DOHH2 (cell line): ENCODE results near the gene MGARP.

Source experiments
- H3F3A ChIP-seq: fragments of 200-600 bp; sonication (generic), shearing (Covaris generic); 2 replicates; pipeline ENCODE4 v1.6.0; 2016; ENCODE audit warnings: antibody characterized with exemption, mild to moderate bottlenecking; ENCODE audit not compliant: control insufficient read depth, insufficient read depth
- H3K27ac ChIP-seq: fragments of 200-600 bp; sonication (generic); 2 replicates; pipeline ENCODE4 v1.5.1; 2014; ENCODE audit warnings: low read depth, mild to moderate bottlenecking, low read length, moderate library complexity
- H3K27me3 ChIP-seq: fragments of 200-600 bp; sonication (generic); 2 replicates; pipeline ENCODE4 v1.6.1; 2014; ENCODE audit warnings: mild to moderate bottlenecking, low read length, mixed read lengths; ENCODE audit not compliant: control insufficient read depth
- H3K36me3 ChIP-seq: fragments of 200-600 bp; sonication (generic); 2 replicates; pipeline ENCODE4 v1.6.1; 2014; ENCODE audit warnings: mild to moderate bottlenecking, low read length, moderate library complexity, mixed read lengths; ENCODE audit not compliant: control insufficient read depth
- H3K4me1 ChIP-seq: fragments of 200-600 bp; sonication (generic); 2 replicates; pipeline ENCODE4 v1.6.1; 2014; ENCODE audit warnings: mild to moderate bottlenecking, low read length, mixed read lengths; ENCODE audit not compliant: control insufficient read depth
- H3K4me2 ChIP-seq: fragments of 200-600 bp; sonication (generic); 2 replicates; pipeline ENCODE4 v1.6.0; 2014; ENCODE audit warnings: mild to moderate bottlenecking, low read length, moderate library complexity
- H3K4me3 ChIP-seq: fragments of 200-600 bp; sonication (generic); 2 replicates; pipeline ENCODE4 v1.5.1; 2014; ENCODE audit warnings: mild to moderate bottlenecking, low read length, mixed read lengths
- H3K79me2 ChIP-seq: fragments of 200-600 bp; sonication (generic); 2 replicates; pipeline ENCODE4 v1.6.1; 2014; ENCODE audit warnings: mild to moderate bottlenecking, low read length, mixed read lengths; ENCODE audit not compliant: control insufficient read depth
- H3K9me2 ChIP-seq: fragments of 200-600 bp; sonication (generic); replicated peaks from 2 replicates; pipeline ENCODE4 v1.6.1; 2014; ENCODE audit warnings: mild to moderate bottlenecking, low read length, mixed read lengths; ENCODE audit not compliant: control insufficient read depth
- H3K9me3 ChIP-seq: fragments of 200-600 bp; sonication (generic); 2 replicates; pipeline ENCODE4 v1.6.1; 2014; ENCODE audit warnings: antibody characterized with exemption, low read length, mixed read lengths; ENCODE audit not compliant: control insufficient read depth, insufficient read depth
- H4K20me1 ChIP-seq: fragments of 200-600 bp; sonication (generic); 2 replicates; pipeline ENCODE4 v1.6.0; 2014; ENCODE audit warnings: low read depth, mild to moderate bottlenecking, antibody characterized with exemption, low read length, moderate library complexity; ENCODE audit not compliant: control insufficient read depth, insufficient read depth
- EZH2phosphoT487 ChIP-seq: fragments of 200-600 bp; sonication (generic); IDR thresholded peaks from 2 replicates; pipeline ENCODE4 v1.6.1; 2017; ENCODE audit warnings: borderline replicate concordance, mild to moderate bottlenecking, antibody characterized with exemption, low read length, moderate library complexity, mixed read lengths
- TF ChIP-seq, protein P1 (sequence below): fragments of 200-600 bp; sonication (generic); IDR thresholded peaks from one replicate; pipeline ENCODE4 v1.5.1; 2014; ENCODE audit warnings: antibody characterized with exemption, mild to moderate bottlenecking, low read depth, low read length; ENCODE audit not compliant: poor library complexity, severe bottlenecking

The MGARP gene

DNA sequence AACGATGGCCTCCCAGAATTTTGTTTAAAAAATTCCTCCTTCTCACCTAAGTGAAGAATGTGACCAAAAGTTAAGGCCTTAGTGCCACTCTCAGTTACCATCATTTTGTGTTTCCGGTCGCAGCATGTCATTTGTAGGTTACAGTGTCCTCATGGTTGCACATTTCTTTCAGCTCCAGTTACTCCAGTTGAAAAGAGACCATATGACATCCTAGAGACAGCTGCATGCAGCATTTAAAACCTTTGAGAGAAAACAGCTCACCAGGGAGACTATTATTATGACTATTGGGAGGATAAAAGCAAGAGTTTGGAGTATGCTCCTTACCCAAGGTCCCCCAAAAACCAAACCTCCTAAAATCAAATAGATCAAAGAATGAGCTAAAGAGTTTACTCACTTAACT is 45.8 kb downstream of the MGARP start:
- no peaks in the 10 kb centered on the region for H3K27me3 ChIP-seq
- no peaks in the 10 kb centered on the region for H3K79me2 ChIP-seq
- H3K9me2 ChIP-seq = no peaks in the 10 kb centered on the region
- TF ChIP-seq, protein P1, sequence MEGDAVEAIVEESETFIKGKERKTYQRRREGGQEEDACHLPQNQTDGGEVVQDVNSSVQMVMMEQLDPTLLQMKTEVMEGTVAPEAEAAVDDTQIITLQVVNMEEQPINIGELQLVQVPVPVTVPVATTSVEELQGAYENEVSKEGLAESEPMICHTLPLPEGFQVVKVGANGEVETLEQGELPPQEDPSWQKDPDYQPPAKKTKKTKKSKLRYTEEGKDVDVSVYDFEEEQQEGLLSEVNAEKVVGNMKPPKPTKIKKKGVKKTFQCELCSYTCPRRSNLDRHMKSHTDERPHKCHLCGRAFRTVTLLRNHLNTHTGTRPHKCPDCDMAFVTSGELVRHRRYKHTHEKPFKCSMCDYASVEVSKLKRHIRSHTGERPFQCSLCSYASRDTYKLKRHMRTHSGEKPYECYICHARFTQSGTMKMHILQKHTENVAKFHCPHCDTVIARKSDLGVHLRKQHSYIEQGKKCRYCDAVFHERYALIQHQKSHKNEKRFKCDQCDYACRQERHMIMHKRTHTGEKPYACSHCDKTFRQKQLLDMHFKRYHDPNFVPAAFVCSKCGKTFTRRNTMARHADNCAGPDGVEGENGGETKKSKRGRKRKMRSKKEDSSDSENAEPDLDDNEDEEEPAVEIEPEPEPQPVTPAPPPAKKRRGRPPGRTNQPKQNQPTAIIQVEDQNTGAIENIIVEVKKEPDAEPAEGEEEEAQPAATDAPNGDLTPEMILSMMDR = no peak
- no peak for TF ChIP-seq EZH2phosphoT487
- no peak overlapping the region for H3K27ac ChIP-seq
- H3K9me3 ChIP-seq = peaks cover 2% of the 10 kb centered on the region; the same call in 1 of the 2 replicates
- H4K20me1 ChIP-seq = no peaks in the 10 kb centered on the region
- peaks cover 35% of the 10 kb centered on the region for H3K4me1 ChIP-seq
- H3K36me3 ChIP-seq = no peaks in the 10 kb centered on the region
- H3K4me3 ChIP-seq = no peak overlapping the region
- no peak overlapping the region for H3K4me2 ChIP-seq
- 0 out of 2 replicates have a peak, but pooled peaks cover 3% of the 10 kb centered on the region for H3F3A ChIP-seq

- Histone ChIP-seq H3K4me1 (peaks cover 34% of the 10 kb centered on the region), H3K79me2 (no peaks in the 10 kb centered on the region), H3K4me2 (peak overlapping the region; percentile 33; the same call in 1 of the 2 replicates)
These were observed 50.4 kb downstream of the MGARP start for GRCh38 chr4:139229534-139230039.

GRCh38 chr4:139227729-139228404 is 52.2 kb downstream of the MGARP start:
- H3K27me3 ChIP-seq = no peaks in the 10 kb centered on the region
- no peaks in the 10 kb centered on the region for H3K36me3 ChIP-seq
- H3K4me1 ChIP-seq = peaks cover 34% of the 10 kb centered on the region
- H3F3A ChIP-seq = 0 out of 2 replicates have a peak, but pooled peaks cover 3% of the 10 kb centered on the region
- no peak overlapping the region for H3K27ac ChIP-seq
- TF ChIP-seq EZH2phosphoT487 = no peak
- TF ChIP-seq, protein P1 = peak; percentile 32
- no peaks in the 10 kb centered on the region for H3K9me2 ChIP-seq
- H3K79me2 ChIP-seq = no peaks in the 10 kb centered on the region
- no peak overlapping the region for H3K4me3 ChIP-seq
- H3K9me3 ChIP-seq = no peaks in the 10 kb centered on the region
- peak overlapping the region; percentile 19 for H3K4me2 ChIP-seq
- H4K20me1 ChIP-seq = no peaks in the 10 kb centered on the region

More at GRCh38 chr4:139229534-139230039, 50.4 kb downstream of the MGARP start:
- Histone ChIP-seq H3F3A (0 out of 2 replicates have a peak, but pooled peaks cover 3% of the 10 kb centered on the region), H3K4me3 (no peak overlapping the region), H3K36me3 (no peaks in the 10 kb centered on the region), H3K9me3 (no peaks in the 10 kb centered on the region), H3K9me2 (no peaks in the 10 kb centered on the region), H3K27me3 (no peaks in the 10 kb centered on the region), H4K20me1 (no peaks in the 10 kb centered on the region), H3K27ac (no peak overlapping the region)
- no peak for TF ChIP-seq EZH2phosphoT487
- TF ChIP-seq, protein P1 = peak; percentile 77
